WTC11 (cell line): ENCODE results near the gene ZFP36L1. TPM values are rescaled to one million over a fixed set of nuclear protein-coding genes. Genes with fewer than 3 reads are reported as not detected.

Experiments used
- ATAC-seq: fragments of 200-7000 bp; cut with Tn5 transposase; 2 replicates; pipeline ENCODE4 v1.10.0; 2021; ENCODE audit warnings: mild to moderate bottlenecking, moderate library complexity
- CTCF ChIA-PET: fragments of 300-600 bp; sonication (Branson Sonifier 250); formaldehyde crosslinking; loops from one replicate; lab custom pipeline; 2021; ENCODE audit warnings: antibody characterized with exemption; lab: Charles Lee
- POLR2A ChIA-PET: fragments of 350-600 bp; sonication (Branson Sonifier 250); formaldehyde crosslinking; loops from one replicate; lab custom pipeline; 2021; ENCODE audit warnings: antibody characterized with exemption; lab: Charles Lee
- DNase-seq: peaks from one replicate; pipeline ENCODE4 v3.0.0; 2021; ENCODE audit warnings: low spot score
- H3K27ac Mint-ChIP-seq: 2 replicates; pipeline ENCODE4 v1.8.0; 2021; ENCODE audit warnings: mixed read lengths
- H3K27me3 Mint-ChIP-seq: 2 replicates; pipeline ENCODE4 v1.8.0; 2021; ENCODE audit warnings: low read depth, mild to moderate bottlenecking, moderate library complexity, mixed read lengths
- H3K36me3 Mint-ChIP-seq: 2 replicates; pipeline ENCODE4 v1.8.0; 2021; ENCODE audit warnings: mixed read lengths
- H3K4me1 Mint-ChIP-seq: 2 replicates; pipeline ENCODE4 v1.8.0; 2022; ENCODE audit warnings: mixed read lengths
- H3K4me3 Mint-ChIP-seq: 2 replicates; pipeline ENCODE4 v1.8.0; 2021; ENCODE audit warnings: mild to moderate bottlenecking, moderate library complexity, mixed read lengths
- H3K9me3 Mint-ChIP-seq: 2 replicates; pipeline ENCODE4 v1.8.0; 2021; ENCODE audit warnings: mixed read lengths
- AFF4 ChIP-seq: sonication (generic); formaldehyde crosslinking; IDR thresholded peaks from 2 replicates; pipeline ENCODE4 v1.8.1; 2023; ENCODE audit warnings: mild to moderate bottlenecking, missing genetic modification reagents, borderline replicate concordance
- EMX1 ChIP-seq: fragments of 250-450 bp; sonication (Bioruptor Pico); IDR thresholded peaks from 2 replicates; pipeline ENCODE4 v1.8.0; 2021; ENCODE audit warnings: mild to moderate bottlenecking
- ERG ChIP-seq: fragments of 250-450 bp; sonication (Bioruptor Pico); IDR thresholded peaks from 2 replicates; pipeline ENCODE4 v1.8.0; 2021; ENCODE audit warnings: mild to moderate bottlenecking
- HMGA2 ChIP-seq: fragments of 250-450 bp; sonication (Bioruptor Pico); IDR thresholded peaks from 2 replicates; pipeline ENCODE4 v1.4.0; 2021; ENCODE audit warnings: mild to moderate bottlenecking, moderate library complexity
- JAZF1 ChIP-seq: fragments of 250-450 bp; sonication (Bioruptor Pico); IDR thresholded peaks from 2 replicates; pipeline ENCODE4 v1.9.0; 2021; ENCODE audit warnings: moderate library complexity, mild to moderate bottlenecking, inconsistent platforms
- MAX ChIP-seq: sonication (generic); formaldehyde crosslinking; IDR thresholded peaks from 2 replicates; pipeline ENCODE4 v1.8.0; 2022; ENCODE audit warnings: mild to moderate bottlenecking, missing genetic modification reagents
- NFYB ChIP-seq: sonication (generic); formaldehyde crosslinking; conservative IDR thresholded peaks from 2 replicates; pipeline ENCODE4 v1.8.0; 2022; ENCODE audit warnings: low read depth, missing genetic modification reagents
- SOX15 ChIP-seq: fragments of 250-450 bp; sonication (Bioruptor Pico); IDR thresholded peaks from 2 replicates; pipeline ENCODE4 v1.9.0; 2021; ENCODE audit warnings: mild to moderate bottlenecking
- TCF7 ChIP-seq: sonication (generic); formaldehyde crosslinking; IDR thresholded peaks from 2 replicates; pipeline ENCODE4 v1.8.0; 2022; ENCODE audit warnings: mild to moderate bottlenecking, low read depth, missing genetic modification reagents, moderate library complexity
- ZBTB21 ChIP-seq: sonication (generic); formaldehyde crosslinking; IDR thresholded peaks from 2 replicates; pipeline ENCODE4 v1.8.1; 2023; ENCODE audit warnings: mild to moderate bottlenecking, missing genetic modification reagents, borderline replicate concordance
- total RNA-seq: library from RNA; stranded (reverse); gene quantifications from 3 replicates; pipeline ENCODE4 v1.2.3, GENCODE V29; 2021
- TF ChIP-seq, protein P1 (sequence below): fragments of 250-450 bp; sonication (Bioruptor Pico); IDR thresholded peaks from 2 replicates; pipeline ENCODE4 v1.9.0; 2021; ENCODE audit warnings: mild to moderate bottlenecking
- TF ChIP-seq, protein P2 (sequence below): fragments of 250-450 bp; sonication (Bioruptor Pico); IDR thresholded peaks from 2 replicates; pipeline ENCODE4 v1.9.0; 2021; ENCODE audit warnings: mild to moderate bottlenecking, borderline replicate concordance
- TF ChIP-seq, protein P3 (sequence below): sonication (generic); formaldehyde crosslinking; IDR thresholded peaks from 2 replicates; pipeline ENCODE4 v1.8.1; 2023; ENCODE audit warnings: mild to moderate bottlenecking, missing genetic modification reagents, moderate library complexity
- TF ChIP-seq, protein P4 (sequence below): fragments of 250-450 bp; sonication (Bioruptor Pico); IDR thresholded peaks from 2 replicates; pipeline ENCODE4 v2.1.2; 2022; ENCODE audit warnings: mild to moderate bottlenecking, moderate library complexity

Gene ZFP36L1
- total RNA-seq, 1 experiment from 2014 or later, result 132 TPM

DNA sequence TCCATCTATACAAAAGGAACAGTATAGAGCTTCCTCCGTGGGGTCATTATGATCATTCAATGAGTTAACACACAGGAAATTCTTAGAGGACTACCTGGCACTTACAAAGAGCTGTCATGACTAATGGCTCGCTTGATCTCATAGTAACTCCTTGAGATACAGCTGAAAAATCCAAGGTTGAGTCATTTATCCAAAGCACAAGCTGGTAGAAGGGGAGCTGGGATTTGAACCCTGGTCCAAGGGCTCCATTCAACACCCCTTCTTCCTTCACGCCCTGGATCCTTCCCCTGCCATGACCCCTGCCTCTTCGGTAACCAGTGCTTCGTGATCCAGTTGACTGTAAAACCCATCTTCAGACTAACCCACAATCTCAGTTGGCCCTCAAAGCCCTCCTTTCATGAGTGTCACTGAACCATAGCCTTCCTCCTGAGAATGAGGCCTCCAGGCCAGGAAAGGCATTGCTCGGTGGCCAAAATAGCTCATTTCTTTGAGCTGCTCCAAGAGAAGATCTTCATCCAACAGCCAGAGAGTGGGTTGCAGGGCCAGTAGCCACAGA lies 7.8 kb downstream of the ZFP36L1 start:
- H3K27ac Mint-ChIP-seq, result no peak overlapping the region
- no peaks in the 10 kb centered on the region for H3K9me3 Mint-ChIP-seq
- peaks cover 38% of the 10 kb centered on the region for H3K4me1 Mint-ChIP-seq
- no peaks in the 10 kb centered on the region; the same call in 1 of the 2 replicates for H3K27me3 Mint-ChIP-seq
- no peak for ATAC-seq
- ChIA-PET POLR2A (no interaction called here), CTCF (interaction anchor here (1.1 kb wide), 1 partner anchor 25 kb away, joined by 3 read pairs; no protein-coding TSS in a partner anchor)
- DNase-seq, result no peak
- peaks cover 30% of the 10 kb centered on the region for H3K36me3 Mint-ChIP-seq
- no peak overlapping the region for H3K4me3 Mint-ChIP-seq
- TF ChIP-seq, protein P1, sequence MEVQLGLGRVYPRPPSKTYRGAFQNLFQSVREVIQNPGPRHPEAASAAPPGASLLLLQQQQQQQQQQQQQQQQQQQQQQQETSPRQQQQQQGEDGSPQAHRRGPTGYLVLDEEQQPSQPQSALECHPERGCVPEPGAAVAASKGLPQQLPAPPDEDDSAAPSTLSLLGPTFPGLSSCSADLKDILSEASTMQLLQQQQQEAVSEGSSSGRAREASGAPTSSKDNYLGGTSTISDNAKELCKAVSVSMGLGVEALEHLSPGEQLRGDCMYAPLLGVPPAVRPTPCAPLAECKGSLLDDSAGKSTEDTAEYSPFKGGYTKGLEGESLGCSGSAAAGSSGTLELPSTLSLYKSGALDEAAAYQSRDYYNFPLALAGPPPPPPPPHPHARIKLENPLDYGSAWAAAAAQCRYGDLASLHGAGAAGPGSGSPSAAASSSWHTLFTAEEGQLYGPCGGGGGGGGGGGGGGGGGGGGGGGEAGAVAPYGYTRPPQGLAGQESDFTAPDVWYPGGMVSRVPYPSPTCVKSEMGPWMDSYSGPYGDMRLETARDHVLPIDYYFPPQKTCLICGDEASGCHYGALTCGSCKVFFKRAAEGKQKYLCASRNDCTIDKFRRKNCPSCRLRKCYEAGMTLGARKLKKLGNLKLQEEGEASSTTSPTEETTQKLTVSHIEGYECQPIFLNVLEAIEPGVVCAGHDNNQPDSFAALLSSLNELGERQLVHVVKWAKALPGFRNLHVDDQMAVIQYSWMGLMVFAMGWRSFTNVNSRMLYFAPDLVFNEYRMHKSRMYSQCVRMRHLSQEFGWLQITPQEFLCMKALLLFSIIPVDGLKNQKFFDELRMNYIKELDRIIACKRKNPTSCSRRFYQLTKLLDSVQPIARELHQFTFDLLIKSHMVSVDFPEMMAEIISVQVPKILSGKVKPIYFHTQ, result no peak
- TF ChIP-seq, protein P2, sequence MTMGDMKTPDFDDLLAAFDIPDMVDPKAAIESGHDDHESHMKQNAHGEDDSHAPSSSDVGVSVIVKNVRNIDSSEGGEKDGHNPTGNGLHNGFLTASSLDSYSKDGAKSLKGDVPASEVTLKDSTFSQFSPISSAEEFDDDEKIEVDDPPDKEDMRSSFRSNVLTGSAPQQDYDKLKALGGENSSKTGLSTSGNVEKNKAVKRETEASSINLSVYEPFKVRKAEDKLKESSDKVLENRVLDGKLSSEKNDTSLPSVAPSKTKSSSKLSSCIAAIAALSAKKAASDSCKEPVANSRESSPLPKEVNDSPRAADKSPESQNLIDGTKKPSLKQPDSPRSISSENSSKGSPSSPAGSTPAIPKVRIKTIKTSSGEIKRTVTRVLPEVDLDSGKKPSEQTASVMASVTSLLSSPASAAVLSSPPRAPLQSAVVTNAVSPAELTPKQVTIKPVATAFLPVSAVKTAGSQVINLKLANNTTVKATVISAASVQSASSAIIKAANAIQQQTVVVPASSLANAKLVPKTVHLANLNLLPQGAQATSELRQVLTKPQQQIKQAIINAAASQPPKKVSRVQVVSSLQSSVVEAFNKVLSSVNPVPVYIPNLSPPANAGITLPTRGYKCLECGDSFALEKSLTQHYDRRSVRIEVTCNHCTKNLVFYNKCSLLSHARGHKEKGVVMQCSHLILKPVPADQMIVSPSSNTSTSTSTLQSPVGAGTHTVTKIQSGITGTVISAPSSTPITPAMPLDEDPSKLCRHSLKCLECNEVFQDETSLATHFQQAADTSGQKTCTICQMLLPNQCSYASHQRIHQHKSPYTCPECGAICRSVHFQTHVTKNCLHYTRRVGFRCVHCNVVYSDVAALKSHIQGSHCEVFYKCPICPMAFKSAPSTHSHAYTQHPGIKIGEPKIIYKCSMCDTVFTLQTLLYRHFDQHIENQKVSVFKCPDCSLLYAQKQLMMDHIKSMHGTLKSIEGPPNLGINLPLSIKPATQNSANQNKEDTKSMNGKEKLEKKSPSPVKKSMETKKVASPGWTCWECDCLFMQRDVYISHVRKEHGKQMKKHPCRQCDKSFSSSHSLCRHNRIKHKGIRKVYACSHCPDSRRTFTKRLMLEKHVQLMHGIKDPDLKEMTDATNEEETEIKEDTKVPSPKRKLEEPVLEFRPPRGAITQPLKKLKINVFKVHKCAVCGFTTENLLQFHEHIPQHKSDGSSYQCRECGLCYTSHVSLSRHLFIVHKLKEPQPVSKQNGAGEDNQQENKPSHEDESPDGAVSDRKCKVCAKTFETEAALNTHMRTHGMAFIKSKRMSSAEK (CRISPR knock-in tag), result no peak
- TF ChIP-seq JAZF1, result no peak
- TF ChIP-seq AFF4 (CRISPR knock-in tag), result no peak
- no peak for TF ChIP-seq MAX (CRISPR knock-in tag)
- no peak for TF ChIP-seq ERG (CRISPR knock-in tag)
- no peak for TF ChIP-seq HMGA2
- TF ChIP-seq SOX15 (CRISPR knock-in tag), result no peak
- no peak for TF ChIP-seq NFYB (CRISPR knock-in tag)
- TF ChIP-seq ZBTB21 (CRISPR knock-in tag), result no peak
- TF ChIP-seq, protein P3, sequence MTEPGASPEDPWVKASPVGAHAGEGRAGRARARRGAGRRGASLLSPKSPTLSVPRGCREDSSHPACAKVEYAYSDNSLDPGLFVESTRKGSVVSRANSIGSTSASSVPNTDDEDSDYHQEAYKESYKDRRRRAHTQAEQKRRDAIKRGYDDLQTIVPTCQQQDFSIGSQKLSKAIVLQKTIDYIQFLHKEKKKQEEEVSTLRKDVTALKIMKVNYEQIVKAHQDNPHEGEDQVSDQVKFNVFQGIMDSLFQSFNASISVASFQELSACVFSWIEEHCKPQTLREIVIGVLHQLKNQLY, result no peak
- no peak for TF ChIP-seq EMX1 (CRISPR knock-in tag)
- TF ChIP-seq, protein P4, sequence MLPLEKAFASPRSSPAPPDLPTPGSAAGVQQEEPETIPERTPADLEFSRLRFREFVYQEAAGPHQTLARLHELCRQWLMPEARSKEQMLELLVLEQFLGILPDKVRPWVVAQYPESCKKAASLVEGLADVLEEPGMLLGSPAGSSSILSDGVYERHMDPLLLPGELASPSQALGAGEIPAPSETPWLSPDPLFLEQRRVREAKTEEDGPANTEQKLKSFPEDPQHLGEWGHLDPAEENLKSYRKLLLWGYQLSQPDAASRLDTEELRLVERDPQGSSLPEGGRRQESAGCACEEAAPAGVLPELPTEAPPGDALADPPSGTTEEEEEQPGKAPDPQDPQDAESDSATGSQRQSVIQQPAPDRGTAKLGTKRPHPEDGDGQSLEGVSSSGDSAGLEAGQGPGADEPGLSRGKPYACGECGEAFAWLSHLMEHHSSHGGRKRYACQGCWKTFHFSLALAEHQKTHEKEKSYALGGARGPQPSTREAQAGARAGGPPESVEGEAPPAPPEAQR (CRISPR knock-in tag), result no peak
- no peak for TF ChIP-seq TCF7 (CRISPR knock-in tag)
- TF ChIP-seq, all 79 proteins: peak for 0
